GM19099 (cell line): Measurements from ENCODE around the gene BICC1.

Source experiments
- POLR2A ChIP-seq: IDR thresholded peaks from 3 replicates; pipeline ENCODE4 v1.6.1; 2011; ENCODE audit warnings: low read depth; ENCODE audit not compliant: insufficient read length; ENCODE audit errors: extremely low read depth

The BICC1 gene

GRCh38 chr10:58642283-58642682, 129.6 kb downstream of the BICC1 start:
- no peak for TF ChIP-seq POLR2A

GRCh38 chr10:58642916-58643428, 130.3 kb downstream of the BICC1 start:
- TF ChIP-seq POLR2A: no peak

DNA sequence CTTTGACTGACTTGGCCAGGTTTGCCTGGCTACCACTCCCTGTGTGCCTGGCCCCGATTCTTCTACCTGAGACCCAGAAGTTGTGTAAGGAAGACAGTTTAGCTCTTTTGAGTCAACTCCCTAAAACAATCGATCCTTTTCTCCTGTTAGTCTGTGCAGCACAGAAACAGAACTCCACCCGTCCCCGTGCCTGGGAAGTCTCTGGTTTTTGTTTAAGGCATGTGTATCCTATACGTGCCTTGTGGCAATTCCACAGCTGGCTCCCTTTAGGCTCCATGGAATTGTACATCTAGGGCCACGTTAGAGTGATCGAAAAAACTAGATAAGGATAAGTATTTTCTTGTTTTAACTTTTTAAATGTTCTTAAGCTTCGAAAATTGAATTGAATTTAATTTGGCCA, 131.6 kb downstream of the BICC1 start:
- no peak for TF ChIP-seq POLR2A

- no peak for TF ChIP-seq POLR2A
These were observed 132.9 kb downstream of the BICC1 start for GRCh38 chr10:58645416-58646146.

DNA sequence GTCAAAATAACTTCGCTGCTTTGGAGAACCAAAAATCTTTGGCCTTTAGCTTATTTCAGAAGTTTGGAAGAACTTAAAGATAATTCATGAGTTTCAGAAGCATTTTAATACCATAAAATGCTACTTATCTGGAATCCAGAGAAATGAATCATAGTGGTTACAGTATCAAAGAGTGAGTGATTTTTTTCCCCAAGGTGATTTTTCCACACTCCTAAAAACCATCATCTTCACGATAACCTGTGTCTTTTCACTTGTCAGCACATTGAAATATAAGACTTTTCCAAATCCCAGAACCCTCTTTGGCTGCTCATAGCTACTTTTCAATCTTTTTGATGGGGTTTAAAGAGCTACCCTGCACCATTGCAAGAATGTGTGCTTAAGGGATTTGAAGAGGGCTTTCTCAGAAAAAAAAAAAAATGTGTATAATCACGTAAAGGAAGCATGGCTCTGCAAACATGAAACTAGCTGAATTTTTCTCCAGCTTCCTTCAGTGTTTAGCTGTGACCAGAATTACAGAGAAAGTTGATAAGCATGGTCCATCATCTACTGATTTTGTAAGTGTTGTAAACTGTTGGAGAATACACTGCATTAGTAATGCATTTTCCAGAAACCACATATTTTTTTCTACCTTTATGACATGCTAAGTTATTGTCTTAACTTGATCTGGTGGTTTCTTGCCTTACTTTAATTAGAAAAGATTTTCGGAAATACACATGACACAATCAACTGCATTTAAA, 134.9 kb downstream of the BICC1 start:
- TF ChIP-seq POLR2A: no peak

- TF ChIP-seq POLR2A: no peak
These were observed 135.5 kb downstream of the BICC1 start for GRCh38 chr10:58648131-58648530.

DNA sequence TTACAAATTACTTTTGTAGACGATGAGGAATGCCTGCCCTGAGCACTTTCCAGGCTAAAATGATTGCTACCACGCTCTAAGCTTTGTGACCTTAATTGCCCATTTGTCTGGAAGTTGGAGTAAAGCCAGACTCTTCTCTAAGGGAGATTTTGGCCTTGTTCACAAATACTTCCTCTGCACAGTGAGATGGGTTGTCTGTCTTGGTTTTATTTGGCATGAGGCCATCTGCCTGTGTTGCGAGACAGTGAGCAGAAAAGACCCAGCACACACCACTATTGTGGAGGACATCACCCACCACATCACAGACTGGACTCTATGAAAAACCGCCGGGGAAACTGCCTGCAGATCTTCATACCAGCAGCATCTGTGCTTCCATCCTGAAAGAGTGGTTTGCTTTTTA, 138.4 kb downstream of the BICC1 start:
- no peak for TF ChIP-seq POLR2A

DNA sequence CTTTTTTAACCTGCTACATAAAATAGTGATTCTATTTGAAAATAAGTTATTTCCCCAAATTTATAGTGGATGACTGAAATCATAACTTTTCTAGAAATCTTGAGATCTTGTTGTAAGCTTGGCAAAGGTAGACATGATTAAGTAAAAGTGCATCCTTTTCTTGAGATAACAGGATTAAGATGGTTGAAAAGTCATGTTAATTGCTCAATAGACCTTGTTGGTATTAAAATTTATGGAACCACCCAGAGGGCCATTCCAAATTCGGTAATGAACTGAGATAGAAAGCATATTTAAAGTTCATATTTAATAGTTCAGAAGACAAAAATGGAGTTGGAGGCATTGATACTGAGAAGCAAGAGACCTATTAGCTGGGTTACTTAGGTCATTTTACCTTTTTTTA, 139.1 kb downstream of the BICC1 start:
- no peak for TF ChIP-seq POLR2A

GRCh38 chr10:58653139-58653538, 140.5 kb downstream of the BICC1 start:
- TF ChIP-seq POLR2A: no peak

DNA sequence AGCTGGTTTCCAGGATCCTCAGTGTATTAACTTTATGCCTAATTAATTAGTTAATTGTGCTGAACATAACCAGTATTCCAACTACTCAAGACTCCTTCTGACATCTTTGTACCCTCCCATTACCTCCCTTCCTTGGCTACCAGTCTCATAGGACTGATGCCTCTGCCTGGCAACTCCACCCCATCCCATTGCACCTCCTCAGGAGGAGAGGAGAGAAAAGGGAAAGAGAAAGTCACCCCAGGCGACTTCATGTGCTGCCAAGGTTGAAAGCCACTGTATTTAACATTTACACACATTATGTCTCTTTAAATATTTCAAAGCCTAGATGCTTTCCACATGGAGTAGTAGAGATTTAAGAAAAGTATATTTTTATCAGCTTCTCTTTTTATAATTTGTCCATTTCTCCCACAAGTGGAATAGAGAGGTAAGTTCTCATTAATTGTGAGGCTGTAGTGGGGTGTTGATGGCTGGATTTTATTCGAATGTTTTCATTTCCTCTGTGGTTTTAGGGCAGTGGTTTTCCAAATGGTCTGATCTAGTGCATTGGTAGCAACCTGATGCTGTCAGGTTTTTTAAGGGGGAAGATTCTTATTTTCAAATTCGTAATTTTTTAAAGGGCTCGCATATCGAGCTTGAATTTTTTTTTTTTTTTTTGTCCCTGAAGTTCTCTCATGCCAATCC, 148.0 kb downstream of the BICC1 start:
- no peak for TF ChIP-seq POLR2A

GRCh38 chr10:58661336-58661735, 148.7 kb downstream of the BICC1 start:
- TF ChIP-seq POLR2A: no peak

DNA sequence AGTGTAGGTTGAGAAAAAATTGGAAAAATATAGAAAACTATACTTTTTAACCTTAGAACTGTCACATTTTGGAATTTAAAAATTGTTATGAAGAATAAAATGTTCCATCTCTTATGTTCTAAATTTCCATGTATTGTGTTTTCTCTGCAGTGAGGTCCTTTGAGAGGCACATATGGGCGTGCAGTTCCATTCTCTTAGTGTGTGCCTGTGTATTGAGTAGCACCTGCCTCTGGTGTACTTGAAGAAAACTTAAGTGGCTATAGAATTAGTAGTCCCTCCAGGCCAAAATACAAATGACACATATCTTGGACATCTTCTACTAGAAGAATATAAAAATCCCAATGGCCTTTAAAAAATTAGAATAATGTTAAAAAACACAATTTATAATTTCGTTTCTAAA, 149.2 kb downstream of the BICC1 start:
- TF ChIP-seq POLR2A: no peak

DNA sequence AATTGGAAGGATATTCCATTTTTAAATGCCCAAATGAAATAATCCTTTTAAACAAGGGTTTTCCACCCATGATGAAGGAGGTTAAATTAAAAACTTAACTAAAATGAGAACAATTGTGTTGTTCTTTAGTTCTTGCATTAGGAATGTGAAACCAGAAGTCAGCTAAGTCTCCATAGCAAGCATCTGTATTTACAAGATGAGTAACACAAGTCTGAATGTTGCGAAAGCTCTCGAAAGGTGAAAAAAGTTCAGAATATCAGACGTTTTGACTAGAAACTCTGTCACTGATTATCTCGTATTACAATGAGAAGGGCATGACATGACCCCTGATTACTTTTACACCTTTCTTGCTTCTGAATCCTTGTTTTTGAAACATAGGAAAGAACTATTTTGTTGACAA, 149.6 kb downstream of the BICC1 start:
- TF ChIP-seq POLR2A: no peak

GRCh38 chr10:58665361-58665760, 152.7 kb downstream of the BICC1 start:
- no peak for TF ChIP-seq POLR2A

DNA sequence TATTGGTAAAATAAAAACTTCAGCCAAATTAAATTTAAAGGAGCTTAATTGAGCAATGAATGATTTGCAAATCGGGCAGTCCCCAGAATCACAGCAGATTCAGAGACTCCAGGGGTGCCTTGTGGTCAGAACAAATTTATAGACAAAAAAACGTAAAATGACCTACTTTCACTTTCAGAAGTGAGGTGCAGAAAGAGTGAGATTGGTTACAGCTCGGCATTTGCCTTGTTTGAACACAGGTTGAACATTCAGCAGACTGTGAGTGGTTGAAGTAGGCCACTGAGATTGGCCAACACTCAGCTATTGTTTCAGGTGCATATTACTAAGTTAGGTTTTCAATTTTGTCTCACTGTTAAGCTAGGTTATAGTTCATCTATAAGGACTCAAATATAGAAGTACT, 153.4 kb downstream of the BICC1 start:
- TF ChIP-seq POLR2A: no peak
